Colon (tissue), 2 donors: ENCODE data around the gene SH3RF3.

ENCODE experiments used
- FAIRE-seq: peaks from 2 replicates; lab custom pipeline; 2012; peaks lifted over from hg19 to GRCh38; lab: Jason Lieb, UNC
- donor health status: control.
- donor health status: control.

SH3RF3 gene

GRCh38 chr2:109438146-109438545 lies 309.1 kb downstream of the SH3RF3 start:
- no peak for FAIRE-seq

GRCh38 chr2:109438773-109439389 lies 309.9 kb downstream of the SH3RF3 start:
- no peak for FAIRE-seq

- no peak for FAIRE-seq
Measured at GRCh38 chr2:109439390-109439786, 310.4 kb downstream of the SH3RF3 start.

GRCh38 chr2:109439986-109440385 lies 311.0 kb downstream of the SH3RF3 start:
- FAIRE-seq, result no peak

GRCh38 chr2:109440499-109441156 lies 311.6 kb downstream of the SH3RF3 start:
- no peak for FAIRE-seq

GRCh38 chr2:109442715-109443319 lies 313.8 kb downstream of the SH3RF3 start:
- FAIRE-seq, result no peak

- no peak for FAIRE-seq
Measured at GRCh38 chr2:109444916-109445315, 315.9 kb downstream of the SH3RF3 start.

GRCh38 chr2:109446278-109447131 lies 317.5 kb downstream of the SH3RF3 start:
- FAIRE-seq, result no peak

- FAIRE-seq, result no peak
Measured at GRCh38 chr2:109447251-109447661, 318.3 kb downstream of the SH3RF3 start.

GRCh38 chr2:109447776-109448175 lies 318.8 kb downstream of the SH3RF3 start:
- no peak for FAIRE-seq

- no peak for FAIRE-seq
Measured at GRCh38 chr2:109448207-109448606, 319.2 kb downstream of the SH3RF3 start.

- no peak for FAIRE-seq
Measured at GRCh38 chr2:109448946-109449788, 320.2 kb downstream of the SH3RF3 start.

- no peak for FAIRE-seq
Measured at GRCh38 chr2:109450574-109451273, 321.7 kb downstream of the SH3RF3 start.

- no peak for FAIRE-seq
Measured at GRCh38 chr2:109451671-109452070, 322.7 kb downstream of the SH3RF3 start.

- FAIRE-seq, result no peak
Measured at GRCh38 chr2:109452318-109453305, 323.6 kb downstream of the SH3RF3 start.

- no peak for FAIRE-seq
Measured at GRCh38 chr2:109453371-109453995, 324.5 kb downstream of the SH3RF3 start.

- FAIRE-seq, result no peak
Measured at GRCh38 chr2:109454304-109454703, 325.3 kb downstream of the SH3RF3 start.

GRCh38 chr2:109454765-109455394 lies 325.9 kb downstream of the SH3RF3 start:
- no peak for FAIRE-seq
